NCI-H2227 treated with DMSO at 0.1 percent for 48 hours (cell line): ENCODE results near the gene DNALI1.
A peak's percentile ranks its signal among the peaks of the same experiment; 100 is the strongest.

ENCODE experiments used
- DNase-seq: peaks from one replicate; lab custom pipeline; 2025; lab: John Stamatoyannopoulos, UW

DNALI1 gene

GRCh38 chr1:37601441-37601840 is 44.7 kb downstream of the DNALI1 start:
- no peak for DNase-seq

- peak; percentile 57 for DNase-seq
These were observed 46.3 kb downstream of the DNALI1 start for GRCh38 chr1:37602750-37603694.

DNA sequence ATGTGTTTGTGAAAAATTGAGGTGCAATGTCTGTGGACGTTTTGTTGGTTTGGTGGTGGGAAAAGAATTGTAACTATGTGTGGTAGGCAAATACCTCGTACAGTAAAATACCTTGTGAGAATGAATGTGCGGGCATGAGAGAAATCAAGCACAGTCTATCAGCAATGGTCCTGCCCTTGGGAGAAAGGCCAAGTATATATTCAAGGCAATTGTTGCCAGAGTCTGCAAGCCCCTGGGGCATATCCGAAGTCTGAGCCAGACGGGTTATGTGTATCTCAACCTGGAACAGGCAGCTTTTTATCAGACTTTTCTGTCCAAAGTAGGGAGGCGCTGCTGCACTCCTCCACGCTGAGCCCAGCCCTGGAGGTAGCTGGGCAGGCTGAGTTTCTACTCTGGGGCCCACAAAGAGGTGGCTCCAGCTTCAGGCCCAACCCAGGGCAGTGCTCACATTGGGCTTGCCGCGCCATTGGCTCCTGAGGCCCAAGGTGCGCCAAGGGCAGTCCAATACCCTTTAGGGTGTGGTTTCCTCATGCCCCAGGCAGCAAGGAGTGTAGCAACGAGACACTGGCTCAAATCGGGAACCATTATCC is 48.4 kb downstream of the DNALI1 start:
- DNase-seq, result no peak

GRCh38 chr1:37605806-37606474 is 49.2 kb downstream of the DNALI1 start:
- no peak for DNase-seq

DNA sequence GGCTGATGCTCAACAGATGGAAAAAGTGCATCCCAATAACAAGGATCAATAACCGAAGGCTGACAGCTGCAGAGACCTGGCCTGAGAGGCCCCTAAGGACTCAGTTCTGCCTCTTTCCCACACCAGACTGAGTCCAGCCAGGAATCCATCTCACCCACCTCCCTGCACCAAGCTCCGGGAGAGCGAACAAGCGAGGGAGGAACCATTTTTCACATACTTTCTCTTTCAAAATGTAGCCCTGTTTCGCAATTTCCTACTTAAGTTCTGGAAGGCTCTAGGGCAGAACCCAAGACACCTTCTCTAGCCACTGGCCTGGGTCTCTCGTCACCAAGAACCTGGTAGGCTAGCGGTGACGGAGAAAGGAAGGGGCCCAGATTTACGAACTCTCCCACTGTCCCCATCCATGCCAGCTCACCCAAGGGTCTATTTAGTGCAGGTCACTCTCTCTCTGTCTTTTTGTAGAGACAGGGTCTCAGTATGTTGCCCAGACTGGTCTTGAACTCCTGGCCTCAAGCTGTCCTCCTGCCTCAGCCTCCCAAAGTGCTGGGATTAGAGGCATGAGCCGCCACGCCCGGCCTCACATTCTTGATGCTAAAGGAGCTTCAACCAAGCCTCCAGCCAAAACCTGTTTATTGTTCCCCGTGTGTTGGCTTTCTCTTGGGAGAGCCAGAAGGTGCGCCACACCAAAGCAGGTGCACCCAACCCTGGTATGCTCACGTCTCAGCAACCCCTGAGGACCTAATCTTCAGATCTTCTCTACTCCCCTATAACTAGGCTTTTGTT is 49.9 kb downstream of the DNALI1 start:
- no peak for DNase-seq

DNA sequence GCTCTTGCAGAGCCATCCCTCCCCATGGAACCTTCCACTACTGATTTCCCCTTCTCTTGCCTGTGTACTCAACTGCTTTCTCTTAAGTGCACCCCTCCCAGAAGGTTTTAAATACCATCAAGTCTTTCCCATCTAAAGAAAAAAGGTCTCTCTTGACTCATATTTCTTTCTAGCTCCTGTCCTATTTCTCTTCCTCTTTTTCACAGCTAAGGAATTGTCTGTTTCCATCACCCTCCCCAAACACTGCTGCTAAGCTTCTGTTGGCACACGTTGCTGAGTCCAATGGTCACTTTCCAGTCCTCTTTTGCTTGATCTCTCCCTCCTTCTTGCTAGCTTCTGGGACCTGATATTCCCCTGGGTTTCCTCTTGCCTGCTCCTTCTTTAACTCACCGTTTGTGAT is 52.3 kb downstream of the DNALI1 start:
- no peak for DNase-seq

DNA sequence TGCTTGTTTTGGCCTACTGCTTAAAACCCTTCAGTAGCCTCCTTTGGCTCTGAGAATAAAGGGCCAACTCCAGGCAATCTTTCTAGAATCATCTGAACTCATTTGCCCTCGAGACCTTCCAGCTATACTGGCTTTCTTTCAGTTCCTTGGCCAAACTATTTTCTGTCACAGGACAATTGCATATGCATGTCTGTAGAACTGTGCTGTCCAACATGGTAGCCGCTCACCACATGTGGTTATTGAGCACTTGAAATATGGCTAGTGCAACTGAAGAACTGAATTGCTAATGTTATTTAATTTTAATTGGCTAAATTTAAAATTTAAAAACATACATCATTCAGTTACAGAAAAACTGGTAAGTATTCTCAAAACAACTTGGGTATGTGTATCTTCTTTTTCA is 53.3 kb downstream of the DNALI1 start:
- DNase-seq, result no peak

GRCh38 chr1:37612186-37612585 is 55.4 kb downstream of the DNALI1 start:
- DNase-seq, result no peak

DNA sequence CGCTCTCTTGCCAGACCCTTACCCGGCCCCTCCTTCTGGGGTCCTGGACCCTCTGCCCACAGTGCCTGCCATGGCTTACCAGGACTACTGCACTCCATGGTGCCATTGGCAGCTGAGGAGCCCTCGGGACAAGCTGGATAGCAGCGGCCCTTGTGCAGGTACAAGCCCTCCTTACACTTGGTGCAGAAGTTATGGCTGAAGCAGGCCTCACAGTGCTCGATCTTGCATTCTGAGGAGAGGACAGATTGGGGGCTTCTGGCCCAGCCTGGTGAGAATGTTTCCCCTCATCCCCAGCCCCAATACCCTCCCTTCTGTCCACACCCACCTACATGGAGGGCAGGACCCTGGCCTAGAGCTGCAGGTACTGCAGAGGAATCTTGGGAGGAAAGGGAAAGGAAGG is 57.4 kb downstream of the DNALI1 start:
- no peak for DNase-seq

DNA sequence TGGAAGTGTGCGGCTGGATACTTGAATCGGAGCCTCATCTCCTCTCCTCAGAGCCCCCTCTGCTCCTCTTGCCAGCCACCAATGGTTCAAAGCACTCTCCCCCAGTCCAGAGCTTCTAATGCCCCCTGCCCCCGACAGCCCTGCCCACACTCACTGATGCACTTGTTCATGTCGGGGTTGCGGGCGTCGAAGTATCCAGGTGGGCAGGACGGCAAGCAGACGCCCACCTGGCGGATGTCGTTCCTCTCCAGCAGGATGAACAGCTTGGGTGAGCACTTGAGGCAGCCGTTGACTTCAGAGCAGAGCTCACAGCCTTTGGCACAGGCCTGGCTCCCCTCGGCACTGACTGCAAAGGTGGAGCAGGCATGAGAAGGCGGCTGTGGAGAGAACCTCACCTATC is 59.6 kb downstream of the DNALI1 start:
- no peak for DNase-seq
